Activated CD8-positive, alpha-beta memory T cell treated with anti-CD3 and anti-CD28 coated beads for 36 hours (primary cell): Measurements from ENCODE around the gene SLC25A44. TPM values are rescaled to one million over a fixed set of nuclear protein-coding genes. Genes with fewer than 3 reads are reported as not detected.
"Not testable (repeated sequence)": the region's sequence is repeated elsewhere in the genome, so short reads cannot be mapped to it uniquely, and the experiment has no call there.

Source experiments
- CTCF ChIA-PET: fragments of 350-600 bp; sonication (Branson Sonifier 250); formaldehyde crosslinking; loops from one replicate; lab custom pipeline; 2021; ENCODE audit warnings: antibody characterized with exemption; lab: Charles Lee
- POLR2A ChIA-PET: fragments of 350-600 bp; sonication (Branson Sonifier 250); formaldehyde crosslinking; loops from one replicate; lab custom pipeline; 2021; ENCODE audit warnings: antibody characterized with exemption; lab: Charles Lee
- total RNA-seq, 2 experiments: library from RNA; stranded (reverse); gene quantifications; one replicate each; pipeline ENCODE4 v1.2.3, GENCODE V29; 2021

SLC25A44 gene
- total RNA-seq, 2 experiments from 2014 or later, result 26.7 to 31.0 TPM

GRCh38 chr1:156157966-156158365 is 35.9 kb upstream of the SLC25A44 start:
- POLR2A ChIA-PET, result interaction anchor here (1.0 kb wide), 1 partner anchor 55 kb away, joined by 3 read pairs; the partner anchor contains the start of gene PMF1

GRCh38 chr1:156160000-156160742 is 33.7 kb upstream of the SLC25A44 start:
- ChIA-PET POLR2A (interaction anchor here (1.0 to 1.4 kb wide), 2 partner anchors 11 to 53 kb away, joined by 3 to 8 read pairs; partner anchors contain the start of gene PMF1), CTCF (interaction anchor here (1.2 to 1.6 kb wide), 6 partner anchors 9 to 65 kb away, joined by 3 to 7 read pairs (median 4); no protein-coding TSS in a partner anchor)

More at GRCh38 chr1:156157966-156158365, 35.9 kb upstream of the SLC25A44 start:
- CTCF ChIA-PET, result interaction anchor here (1.3 to 1.5 kb wide), 2 partner anchors 66 to 68 kb away, joined by 3 to 4 read pairs; no protein-coding TSS in a partner anchor

GRCh38 chr1:156160743-156161171 is 33.1 kb upstream of the SLC25A44 start:
- POLR2A ChIA-PET, result interaction anchor here (0.8 to 1.4 kb wide), 3 partner anchors 12 to 64 kb away, joined by 3 to 8 read pairs (median 3); partner anchors contain the start of gene PMF1

GRCh38 chr1:156162430-156163037 is 31.4 kb upstream of the SLC25A44 start:
- POLR2A ChIA-PET, result no interaction called here
- CTCF ChIA-PET, result interaction anchor here (0.6 kb wide), 1 partner anchor 29 kb away, joined by 5 read pairs; no protein-coding TSS in a partner anchor

More at GRCh38 chr1:156160743-156161171, 33.1 kb upstream of the SLC25A44 start:
- CTCF ChIA-PET, result interaction anchor here (1.2 to 1.6 kb wide), 5 partner anchors 10 to 64 kb away, joined by 3 to 7 read pairs (median 4); no protein-coding TSS in a partner anchor

GRCh38 chr1:156163712-156164111 is 30.2 kb upstream of the SLC25A44 start:
- ChIA-PET POLR2A (interaction anchor here (0.7 kb wide), 2 partner anchors 54 to 127 kb away, joined by 5 to 8 read pairs; no protein-coding TSS in a partner anchor), CTCF (interaction anchor here (0.5 to 1.5 kb wide), 6 partner anchors 10 to 322 kb away, joined by 3 to 6 read pairs (median 3); no protein-coding TSS in a partner anchor)

- ChIA-PET CTCF (interaction anchor here (0.5 to 1.5 kb wide), 6 partner anchors 9 to 321 kb away, joined by 3 to 8 read pairs (median 4); no protein-coding TSS in a partner anchor), POLR2A (interaction anchor here (0.7 kb wide), 2 partner anchors 54 to 127 kb away, joined by 5 to 8 read pairs; no protein-coding TSS in a partner anchor)
Observed at GRCh38 chr1:156164125-156164831, 29.6 kb upstream of the SLC25A44 start.

- ChIA-PET POLR2A (no interaction called here), CTCF (interaction anchor here (0.6 to 1.5 kb wide), 4 partner anchors 8 to 69 kb away, joined by 3 to 8 read pairs (median 4); no protein-coding TSS in a partner anchor)
Observed at GRCh38 chr1:156165083-156165482, 28.8 kb upstream of the SLC25A44 start.

- POLR2A ChIA-PET, result no interaction called here
- CTCF ChIA-PET, result interaction anchor here (1.0 kb wide), 1 partner anchor 15 kb away, joined by 3 read pairs; no protein-coding TSS in a partner anchor
Observed at GRCh38 chr1:156167536-156167935, 26.4 kb upstream of the SLC25A44 start.

GRCh38 chr1:156172696-156173470 is 21.0 kb upstream of the SLC25A44 start:
- ChIA-PET POLR2A (interaction anchor here (0.5 to 0.6 kb wide), 2 partner anchors 14 to 40 kb away, joined by 3 read pairs; partner anchors contain the start of gene PMF1), CTCF (interaction anchor here (1.0 kb wide), 1 partner anchor 9 kb away, joined by 6 read pairs; no protein-coding TSS in a partner anchor)

- POLR2A ChIA-PET, result interaction anchor here (0.5 kb wide), 1 partner anchor 157 kb away, joined by 4 read pairs; no protein-coding TSS in a partner anchor
- CTCF ChIA-PET, result interaction anchor here (1.0 to 1.2 kb wide), 2 partner anchors 17 to 50 kb away, joined by 3 read pairs; no protein-coding TSS in a partner anchor
Observed at GRCh38 chr1:156176610-156177210, 17.2 kb upstream of the SLC25A44 start.

GRCh38 chr1:156177919-156178654 is 15.8 kb upstream of the SLC25A44 start:
- ChIA-PET POLR2A (interaction anchor here (0.6 kb wide), 1 partner anchor 55 kb away, joined by 3 read pairs; no protein-coding TSS in a partner anchor), CTCF (interaction anchor here (0.5 to 1.2 kb wide), 2 partner anchors 15 to 19 kb away, joined by 3 read pairs; no protein-coding TSS in a partner anchor)

GRCh38 chr1:156180471-156180870 is 13.4 kb upstream of the SLC25A44 start:
- ChIA-PET CTCF (no interaction called here), POLR2A (no interaction called here)

GRCh38 chr1:156181391-156181924 is 12.4 kb upstream of the SLC25A44 start:
- CTCF ChIA-PET, result not testable (repeated sequence)

GRCh38 chr1:156182010-156182779 is 11.7 kb upstream of the SLC25A44 start:
- POLR2A ChIA-PET, result not testable (repeated sequence)
- CTCF ChIA-PET, result interaction anchor here (1.7 kb wide), 1 partner anchor 12 kb away, joined by 3 read pairs; no protein-coding TSS in a partner anchor

More at GRCh38 chr1:156181391-156181924, 12.4 kb upstream of the SLC25A44 start:
- POLR2A ChIA-PET, result interaction anchor here (0.6 kb wide), 1 partner anchor 1096 kb away, joined by 3 read pairs; no protein-coding TSS in a partner anchor
